Body of pancreas (tissue), 4 donors: ENCODE results near the gene PDCD1.

Experiments used
- CTCF ChIP-seq, 7 experiments: fragments of 450-650 bp in 4 of 7; fragments of 200-600 bp in 3 of 7; sonication (generic) in 3 of 7; IDR thresholded peaks; one replicate each; pipeline ENCODE4 v1.5.1; 2016 to 2019; ENCODE audit warnings: antibody characterized with exemption in 7 of 7
- POLR2A ChIP-seq, 3 donors: fragments of 450-650 bp; IDR thresholded peaks; one replicate each; pipeline ENCODE4 v1.6.1; 2016; ENCODE audit warnings: antibody characterized with exemption in 3 of 3, mild to moderate bottlenecking in 2 of 3

DNA sequence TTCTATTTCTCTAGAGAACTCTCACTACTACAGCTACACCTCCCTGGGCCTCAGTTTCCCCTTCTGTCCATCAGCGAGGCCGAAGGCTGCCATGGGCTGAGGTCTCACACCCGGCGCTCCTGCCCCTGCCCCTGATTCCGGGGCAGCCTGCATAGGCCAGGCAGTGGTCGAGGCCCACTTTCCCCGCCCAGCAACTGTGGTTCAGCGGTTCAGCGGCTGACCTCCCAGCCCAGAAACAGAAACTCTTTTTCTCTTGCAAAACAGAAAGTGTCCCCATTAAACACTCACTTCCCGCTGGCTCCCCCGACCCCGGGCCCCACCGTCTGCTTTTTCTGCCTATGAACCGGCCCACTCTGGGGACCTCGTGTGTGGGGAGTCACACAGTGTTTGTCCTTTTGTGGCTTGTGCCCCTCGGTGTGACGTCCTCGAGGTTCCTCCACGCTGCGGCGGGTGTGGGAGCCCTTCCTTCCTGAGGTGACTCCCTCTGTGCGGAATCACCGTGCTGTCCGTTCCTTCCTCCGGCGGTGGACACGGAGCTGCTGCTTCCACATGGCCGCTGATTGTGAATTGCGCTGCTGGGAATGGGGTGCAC, 16.0 kb downstream of the PDCD1 start:
- TF ChIP-seq CTCF (IDR thresholded peaks at IDR 0.05) (no peak), POLR2A (IDR thresholded peaks at IDR 0.05) (no peak)
